Caco-2 (cell line): ENCODE measurements around the gene SLC2A6. TPM values are rescaled to one million over a fixed set of nuclear protein-coding genes. Genes with fewer than 3 reads are reported as not detected.
A peak's percentile ranks its signal among the peaks of the same experiment; 100 is the strongest.

ENCODE experiments used
- BruUV-seq: library from RNA; stranded (reverse); fragments of 400-500 nt; replicated peaks from 2 replicates; lab custom pipeline; 2021; lab: Mats Ljungman, UMichigan
- CTCF ChIA-PET: fragments of 300-600 bp; sonication (Branson Sonifier 250); formaldehyde crosslinking; loops from one replicate; lab custom pipeline; 2022; ENCODE audit warnings: antibody characterized with exemption; lab: Charles Lee
- POLR2A ChIA-PET: fragments of 300-600 bp; sonication (Branson Sonifier 250); formaldehyde crosslinking; loops from one replicate; lab custom pipeline; 2022; ENCODE audit warnings: antibody characterized with exemption; lab: Charles Lee
- DNase-seq, 2 experiments: peaks; one replicate each; pipeline versions ENCODE4 v3.0.0 to v3.0.0-alpha.2; 2020 to 2022
- H3K27me3 ChIP-seq: replicated peaks from 2 replicates; pipeline ENCODE4 v1.6.0; 2011; ENCODE audit warnings: low read length; ENCODE audit not compliant: control insufficient read depth, insufficient read depth
- H3K36me3 ChIP-seq: 2 replicates; pipeline ENCODE4 v1.5.1; 2011; ENCODE audit warnings: low read length; ENCODE audit not compliant: control insufficient read depth, insufficient read depth
- H3K4me1 ChIP-seq: fragments of 250-450 bp; sonication (Bioruptor Pico); 2 replicates; pipeline ENCODE4 v1.5.1; 2020; ENCODE audit warnings: mild to moderate bottlenecking
- H3K4me3 ChIP-seq: 2 replicates; pipeline ENCODE4 v1.5.1; 2011; ENCODE audit warnings: low read depth, mild to moderate bottlenecking, control low read depth, low read length
- H3K9me3 ChIP-seq: fragments of 250-450 bp; sonication (Bioruptor Pico); 2 replicates; pipeline ENCODE4 v1.5.1; 2020; ENCODE audit warnings: mild to moderate bottlenecking, moderate library complexity
- H3K27ac Mint-ChIP-seq: one replicate; pipeline ENCODE4 v1.8.0; 2022; ENCODE audit warnings: mixed read lengths; ENCODE audit not compliant: unreplicated experiment
- H3K27me3 Mint-ChIP-seq: one replicate; pipeline ENCODE4 v1.8.0; 2022; ENCODE audit warnings: mixed read lengths; ENCODE audit not compliant: insufficient read depth, unreplicated experiment
- H3K36me3 Mint-ChIP-seq: one replicate; pipeline ENCODE4 v1.8.0; 2022; ENCODE audit warnings: mild to moderate bottlenecking, mixed read lengths; ENCODE audit not compliant: insufficient read depth, unreplicated experiment
- H3K4me1 Mint-ChIP-seq: one replicate; pipeline ENCODE4 v1.8.0; 2022; ENCODE audit warnings: low read depth, mixed read lengths; ENCODE audit not compliant: unreplicated experiment
- H3K4me3 Mint-ChIP-seq: one replicate; pipeline ENCODE4 v1.8.0; 2022; ENCODE audit warnings: mild to moderate bottlenecking, moderate library complexity, mixed read lengths; ENCODE audit not compliant: unreplicated experiment
- H3K9me3 Mint-ChIP-seq: one replicate; pipeline ENCODE4 v1.8.0; 2022; ENCODE audit warnings: mixed read lengths; ENCODE audit not compliant: unreplicated experiment
- intact Hi-C: fragments of 100-400 bp; cut with micrococcal nuclease; formaldehyde crosslinking; loops from one replicate; pipeline ENCODE4 v1.10.0; 2022; ENCODE audit not compliant: unreplicated experiment
- total RNA-seq: library from RNA; stranded (reverse); gene quantifications from 2 replicates; pipeline ENCODE4 v1.2.3, GENCODE V29; 2022
- TF ChIP-seq, protein P1 (sequence below), 2 experiments: fragments of 200-600 bp in 1 of 2; IDR thresholded peaks; 1 replicate in 1 of 2; 2 replicates in 1 of 2; pipeline versions ENCODE4 v1.5.1 to v1.8.0; 2011 to 2022; ENCODE audit warnings: antibody characterized with exemption in 1 of 2, control low read depth in 1 of 2, inconsistent platforms in 1 of 2, low read depth in 1 of 2, low read length in 1 of 2, mild to moderate bottlenecking in 1 of 2, moderate library complexity in 1 of 2; ENCODE audit not compliant: insufficient read depth in 1 of 2, severe bottlenecking in 1 of 2, unreplicated experiment in 1 of 2

Gene SLC2A6
- total RNA-seq, 1 experiment from 2014 or later, result 7.1 TPM

DNA sequence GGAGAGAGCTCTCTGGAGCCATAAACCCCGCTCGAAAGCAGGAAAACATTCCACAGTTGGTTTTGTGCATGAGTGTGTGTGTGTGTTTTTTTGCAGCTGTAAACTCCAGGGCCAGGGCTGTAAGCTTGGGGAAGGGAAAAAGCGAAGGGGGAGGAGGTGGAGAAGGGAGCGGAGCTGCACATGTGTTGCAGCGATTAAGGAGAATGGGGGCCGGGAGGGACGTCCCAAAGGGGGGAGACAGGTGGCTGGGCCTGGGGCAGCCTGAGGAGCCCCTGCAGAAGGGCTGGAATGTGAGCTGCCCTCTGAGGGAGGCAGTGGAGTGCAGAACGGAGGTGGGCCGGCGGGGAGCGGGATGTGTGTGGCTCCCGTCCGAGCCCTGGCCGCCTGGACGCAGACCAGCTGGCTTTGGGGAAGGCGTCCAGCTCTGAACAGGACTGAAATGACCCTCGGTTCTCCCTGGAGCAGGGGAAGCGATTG lies 48.6 kb upstream of the SLC2A6 start:
- POLR2A ChIA-PET, result no interaction called here
- CTCF ChIA-PET, result interaction anchor here (0.8 kb wide), 1 partner anchor 200 kb away, joined by 3 read pairs; no protein-coding TSS in a partner anchor
- intact Hi-C loops, result no loop called here
- no peaks in the 10 kb centered on the region for H3K36me3 ChIP-seq
- H3K27me3 ChIP-seq, result no peaks in the 10 kb centered on the region
- Mint-ChIP-seq H3K27ac (no peak overlapping the region), H3K4me1 (peaks cover 6% of the 10 kb centered on the region), H3K9me3 (no peaks in the 10 kb centered on the region), H3K36me3 (no peaks in the 10 kb centered on the region), H3K27me3 (no peaks in the 10 kb centered on the region), H3K4me3 (no peak overlapping the region)
- H3K4me3 ChIP-seq, result no peak overlapping the region
- no TSS peak for BruUV-seq
- H3K4me1 ChIP-seq, result peaks cover 4% of the 10 kb centered on the region
- TF ChIP-seq, protein P1, sequence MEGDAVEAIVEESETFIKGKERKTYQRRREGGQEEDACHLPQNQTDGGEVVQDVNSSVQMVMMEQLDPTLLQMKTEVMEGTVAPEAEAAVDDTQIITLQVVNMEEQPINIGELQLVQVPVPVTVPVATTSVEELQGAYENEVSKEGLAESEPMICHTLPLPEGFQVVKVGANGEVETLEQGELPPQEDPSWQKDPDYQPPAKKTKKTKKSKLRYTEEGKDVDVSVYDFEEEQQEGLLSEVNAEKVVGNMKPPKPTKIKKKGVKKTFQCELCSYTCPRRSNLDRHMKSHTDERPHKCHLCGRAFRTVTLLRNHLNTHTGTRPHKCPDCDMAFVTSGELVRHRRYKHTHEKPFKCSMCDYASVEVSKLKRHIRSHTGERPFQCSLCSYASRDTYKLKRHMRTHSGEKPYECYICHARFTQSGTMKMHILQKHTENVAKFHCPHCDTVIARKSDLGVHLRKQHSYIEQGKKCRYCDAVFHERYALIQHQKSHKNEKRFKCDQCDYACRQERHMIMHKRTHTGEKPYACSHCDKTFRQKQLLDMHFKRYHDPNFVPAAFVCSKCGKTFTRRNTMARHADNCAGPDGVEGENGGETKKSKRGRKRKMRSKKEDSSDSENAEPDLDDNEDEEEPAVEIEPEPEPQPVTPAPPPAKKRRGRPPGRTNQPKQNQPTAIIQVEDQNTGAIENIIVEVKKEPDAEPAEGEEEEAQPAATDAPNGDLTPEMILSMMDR (IDR thresholded peaks at IDR 0.05; ENCODE audit: insufficient read depth in 1 of 2, low read depth in 1 of 2, low read length in 1 of 2, severe bottlenecking in 1 of 2, unreplicated experiment in 1 of 2), result no peak
- H3K9me3 ChIP-seq, result no peaks in the 10 kb centered on the region
- DNase-seq, result no peak

DNA sequence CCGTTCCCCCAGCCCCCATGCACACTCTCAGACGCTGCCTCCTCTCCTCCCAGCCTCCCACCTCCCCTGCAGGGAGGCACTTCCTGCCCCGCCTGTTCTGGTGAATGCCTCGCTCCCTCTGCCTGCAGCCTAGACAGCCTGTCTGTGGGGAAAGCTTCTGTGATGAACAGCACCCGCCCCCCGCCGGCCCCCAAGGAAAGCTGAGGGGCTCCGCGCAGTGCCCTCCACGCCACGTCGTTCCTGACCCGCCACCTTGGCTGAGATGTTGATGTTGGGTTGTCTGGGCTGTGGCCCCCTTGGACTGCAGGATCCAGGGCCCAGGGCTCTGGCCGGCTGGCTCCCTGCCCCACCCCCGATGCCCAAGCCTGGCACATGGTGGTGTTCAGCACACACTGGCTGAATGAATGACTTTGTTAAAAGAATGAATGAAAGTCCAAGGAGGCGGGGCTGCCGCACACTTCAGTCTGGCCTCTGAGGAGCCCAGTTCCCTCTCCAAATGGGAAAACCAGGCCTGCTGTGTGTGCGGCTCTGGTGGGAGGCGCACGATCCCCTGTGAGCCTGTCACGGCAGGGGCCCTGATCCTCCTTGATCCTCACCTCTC lies 47.9 kb upstream of the SLC2A6 start:
- intact Hi-C loops, result no loop called here
- H3K9me3 ChIP-seq, result no peaks in the 10 kb centered on the region

DNA sequence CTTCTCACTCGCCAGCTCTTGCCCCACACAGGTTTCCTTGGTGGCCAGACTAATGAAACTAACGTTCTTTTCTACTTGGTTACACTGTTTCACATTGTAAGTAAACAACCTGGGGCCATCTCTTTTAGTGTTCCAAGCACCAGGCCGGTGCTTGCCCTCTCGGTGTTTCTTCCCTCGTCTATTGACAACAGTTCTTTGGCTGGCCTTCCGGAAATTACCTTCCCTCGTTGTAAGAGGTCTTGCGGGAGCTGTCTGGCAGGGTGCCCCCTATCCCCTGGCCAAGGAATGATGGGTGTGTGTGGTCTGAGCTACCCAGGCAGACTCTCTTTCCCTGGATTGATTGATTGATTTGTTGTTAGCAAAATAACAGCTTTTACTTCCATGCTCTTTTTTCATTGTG lies 46.8 kb upstream of the SLC2A6 start:
- Histone ChIP-seq H3K9me3 (no peaks in the 10 kb centered on the region), H3K27me3 (no peaks in the 10 kb centered on the region), H3K4me3 (no peak overlapping the region), H3K36me3 (no peaks in the 10 kb centered on the region), H3K4me1 (peaks cover 4% of the 10 kb centered on the region)
- TF ChIP-seq, protein P1 (IDR thresholded peaks at IDR 0.05; ENCODE audit: insufficient read depth in 1 of 2, low read depth in 1 of 2, low read length in 1 of 2, severe bottlenecking in 1 of 2, unreplicated experiment in 1 of 2), result no peak
- POLR2A ChIA-PET, result no interaction called here
- no peaks in the 10 kb centered on the region for H3K36me3 Mint-ChIP-seq
- H3K27ac Mint-ChIP-seq, result peak overlapping the region; percentile 20
- BruUV-seq, result no TSS peak
- no peak for DNase-seq
- H3K27me3 Mint-ChIP-seq, result no peaks in the 10 kb centered on the region
- CTCF ChIA-PET, result no interaction called here
- no peak overlapping the region for H3K4me3 Mint-ChIP-seq
- intact Hi-C loops, result no loop called here
- no peaks in the 10 kb centered on the region for H3K9me3 Mint-ChIP-seq
- H3K4me1 Mint-ChIP-seq, result peaks cover 6% of the 10 kb centered on the region

More for the DNA sequence above, 47.9 kb upstream of the SLC2A6 start:
- H3K4me1 Mint-ChIP-seq, result peaks cover 6% of the 10 kb centered on the region
- H3K4me1 ChIP-seq, result peaks cover 4% of the 10 kb centered on the region
- H3K36me3 ChIP-seq, result no peaks in the 10 kb centered on the region
- no peak overlapping the region for H3K27ac Mint-ChIP-seq
- TF ChIP-seq, protein P1 (IDR thresholded peaks at IDR 0.05; ENCODE audit: insufficient read depth in 1 of 2, low read depth in 1 of 2, low read length in 1 of 2, severe bottlenecking in 1 of 2, unreplicated experiment in 1 of 2), result no peak
- H3K36me3 Mint-ChIP-seq, result no peaks in the 10 kb centered on the region
- H3K9me3 Mint-ChIP-seq, result no peaks in the 10 kb centered on the region
- DNase-seq, result no peak
- H3K27me3 Mint-ChIP-seq, result no peaks in the 10 kb centered on the region
- no peak overlapping the region for H3K4me3 ChIP-seq
- H3K4me3 Mint-ChIP-seq, result no peak overlapping the region
- BruUV-seq, result no TSS peak
- POLR2A ChIA-PET, result no interaction called here
- CTCF ChIA-PET, result interaction anchor here (0.6 to 0.8 kb wide), 2 partner anchors 200 to 202 kb away, joined by 3 read pairs; no protein-coding TSS in a partner anchor
- no peaks in the 10 kb centered on the region for H3K27me3 ChIP-seq
